Tibial nerve (tissue), 4 donors: ENCODE results near the gene LINGO4. TPM values are rescaled to one million over a fixed set of nuclear protein-coding genes. Genes with fewer than 3 reads are reported as not detected.
"Not testable (repeated sequence)": the region's sequence is repeated elsewhere in the genome, so short reads cannot be mapped to it uniquely, and the experiment has no call there.

Source experiments
- DNase-seq, 2 donors: peaks; one replicate each; pipeline ENCODE4 v3.0.0-alpha.2; 2019; ENCODE audit warnings: low spot score in 2 of 2
- H3K27ac ChIP-seq, 4 donors: fragments of 200-600 bp; sonication (generic) in 3 of 4; one replicate each; pipeline ENCODE4 v1.5.1; 2017 to 2019; ENCODE audit warnings: mild to moderate bottlenecking in 1 of 4
- H3K27me3 ChIP-seq, 2 donors: fragments of 200-600 bp; sonication (generic) in 1 of 2; one replicate each; pipeline versions ENCODE4 v1.5.1 to v1.6.0; 2017 to 2019
- H3K36me3 ChIP-seq, 3 donors: fragments of 200-600 bp; sonication (generic); one replicate each; pipeline ENCODE4 v1.5.1; 2018 to 2019
- H3K4me1 ChIP-seq, 4 donors: fragments of 200-600 bp; sonication (generic) in 3 of 4; one replicate each; pipeline ENCODE4 v1.5.1; 2017 to 2019
- H3K4me3 ChIP-seq, 4 donors: fragments of 200-600 bp; sonication (generic) in 3 of 4; one replicate each; pipeline ENCODE4 v1.5.1; 2017 to 2019; ENCODE audit warnings: mild to moderate bottlenecking in 1 of 4, moderate library complexity in 1 of 4
- H3K9me3 ChIP-seq, 4 donors: fragments of 200-600 bp; sonication (generic) in 3 of 4; one replicate each; pipeline ENCODE4 v1.5.1; 2017 to 2019
- EP300 ChIP-seq, 2 donors: sonication (generic); formaldehyde crosslinking; IDR thresholded peaks; one replicate each; pipeline ENCODE4 v1.6.1; 2017; ENCODE audit warnings: antibody characterized with exemption in 2 of 2, mild to moderate bottlenecking in 1 of 2
- POLR2A ChIP-seq, 2 donors: fragments of 450-650 bp; IDR thresholded peaks; one replicate each; pipeline ENCODE4 v1.6.1; 2017; ENCODE audit warnings: antibody characterized with exemption in 2 of 2, mild to moderate bottlenecking in 2 of 2, moderate library complexity in 2 of 2
- WGBS, 2 donors: methylation state at CpG; one replicate each; pipeline ENCODE4 v1.1.5; 2018; 5-methylcytosine and 5-hydroxymethylcytosine counted together
- total RNA-seq, 4 donors: library from RNA; depleted of rRNA; stranded (reverse); fragments of >200 nt; gene quantifications; one replicate each; pipeline ENCODE4 v1.1.0, GENCODE V29; 2016
- TF ChIP-seq, protein P1 (sequence below), 5 experiments: fragments of 200-600 bp in 3 of 5; fragments of 450-650 bp in 2 of 5; sonication (generic) in 3 of 5; IDR thresholded peaks; one replicate each; pipeline ENCODE4 v1.5.1; 2016 to 2019; ENCODE audit warnings: antibody characterized with exemption in 5 of 5, mild to moderate bottlenecking in 3 of 5, moderate library complexity in 2 of 5

LINGO4 gene
- total RNA-seq, 4 donors from 2014 or later: not detected

DNA sequence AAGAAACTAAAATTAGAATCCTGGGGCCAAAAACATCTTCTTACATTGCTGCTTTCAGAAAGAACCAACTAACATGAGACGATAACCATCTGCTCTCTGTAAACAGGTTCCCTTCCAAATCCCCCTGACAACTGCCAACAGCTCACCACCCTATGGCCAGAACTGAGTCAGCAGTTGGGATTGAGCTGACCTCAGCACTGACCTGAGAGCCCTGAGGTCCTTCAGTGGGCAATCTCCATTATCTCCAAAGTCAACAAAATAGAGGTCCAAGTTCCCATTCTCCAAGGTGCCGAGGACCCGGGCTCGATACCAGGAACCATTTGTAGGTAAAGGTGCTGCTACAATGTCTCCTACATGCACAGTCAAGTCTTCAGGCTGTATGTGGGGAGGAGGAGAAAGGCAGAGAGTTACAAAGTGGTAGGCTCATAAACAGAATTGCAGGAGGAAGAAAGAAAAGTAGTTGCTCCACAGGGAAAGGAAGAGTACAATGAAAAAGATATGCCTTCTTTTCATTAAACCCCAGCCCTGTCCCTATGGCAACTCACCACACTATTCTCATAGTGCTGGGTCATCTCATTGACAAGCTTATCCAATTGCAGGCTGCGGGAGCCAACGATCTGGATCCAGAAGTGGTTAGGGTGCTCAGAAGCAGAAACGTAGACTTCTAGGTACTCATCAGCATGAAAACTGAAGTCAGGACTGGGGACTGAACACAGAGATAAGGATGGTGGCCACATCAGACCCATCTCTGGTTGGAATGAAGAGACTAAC is 29.1 kb downstream of the LINGO4 start:
- 91 to 94% methylated on average over 7 of the region's 7 CpGs for WGBS, 2 donors
- TF ChIP-seq EP300 (IDR thresholded peaks at IDR 0.05) (no peak), POLR2A (IDR thresholded peaks at IDR 0.05) (no peak)
- TF ChIP-seq, protein P1, sequence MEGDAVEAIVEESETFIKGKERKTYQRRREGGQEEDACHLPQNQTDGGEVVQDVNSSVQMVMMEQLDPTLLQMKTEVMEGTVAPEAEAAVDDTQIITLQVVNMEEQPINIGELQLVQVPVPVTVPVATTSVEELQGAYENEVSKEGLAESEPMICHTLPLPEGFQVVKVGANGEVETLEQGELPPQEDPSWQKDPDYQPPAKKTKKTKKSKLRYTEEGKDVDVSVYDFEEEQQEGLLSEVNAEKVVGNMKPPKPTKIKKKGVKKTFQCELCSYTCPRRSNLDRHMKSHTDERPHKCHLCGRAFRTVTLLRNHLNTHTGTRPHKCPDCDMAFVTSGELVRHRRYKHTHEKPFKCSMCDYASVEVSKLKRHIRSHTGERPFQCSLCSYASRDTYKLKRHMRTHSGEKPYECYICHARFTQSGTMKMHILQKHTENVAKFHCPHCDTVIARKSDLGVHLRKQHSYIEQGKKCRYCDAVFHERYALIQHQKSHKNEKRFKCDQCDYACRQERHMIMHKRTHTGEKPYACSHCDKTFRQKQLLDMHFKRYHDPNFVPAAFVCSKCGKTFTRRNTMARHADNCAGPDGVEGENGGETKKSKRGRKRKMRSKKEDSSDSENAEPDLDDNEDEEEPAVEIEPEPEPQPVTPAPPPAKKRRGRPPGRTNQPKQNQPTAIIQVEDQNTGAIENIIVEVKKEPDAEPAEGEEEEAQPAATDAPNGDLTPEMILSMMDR (IDR thresholded peaks at IDR 0.05): no peak
- Histone ChIP-seq H3K9me3 (no peaks in the 10 kb centered on the region), H3K36me3 (peaks cover 0 to 92% (median 2%) of the 10 kb centered on the region in 3 donors), H3K27me3 (no peaks in the 10 kb centered on the region), H3K27ac (no peak overlapping the region), H3K4me1 (no peaks in the 10 kb centered on the region), H3K4me3 (no peak overlapping the region)
- DNase-seq: no peak

DNA sequence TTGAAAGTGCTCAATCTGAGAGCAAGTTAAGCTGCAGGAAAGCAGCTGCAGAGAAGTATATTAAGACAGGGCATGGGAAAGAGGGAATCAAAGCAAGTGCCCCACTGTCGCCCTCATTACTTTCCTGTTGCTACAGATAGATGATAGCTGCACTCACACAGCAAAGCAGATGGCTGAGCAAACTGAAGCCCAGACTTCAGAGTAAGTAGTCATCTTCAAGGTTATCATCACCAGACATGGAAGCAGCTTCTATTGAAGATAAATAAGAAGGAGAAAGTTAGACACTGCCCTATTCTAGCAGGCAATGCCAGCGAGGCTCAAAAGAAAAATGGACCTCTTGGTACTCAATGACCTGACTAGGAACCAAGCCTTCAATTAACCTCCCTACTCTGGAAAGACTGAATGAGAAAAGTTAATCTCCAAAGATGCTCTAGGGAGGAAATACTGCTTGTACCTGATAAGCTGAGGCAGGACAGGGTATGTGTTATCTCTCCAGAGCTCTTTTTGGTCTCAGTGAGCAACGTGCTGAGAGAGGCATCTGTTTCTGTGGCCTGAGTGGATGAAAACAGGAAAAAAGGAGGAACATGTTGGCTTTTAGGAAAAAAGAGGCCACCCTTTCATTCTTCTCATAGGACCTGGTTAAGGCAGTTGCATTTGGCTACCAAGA is 30.8 kb downstream of the LINGO4 start:
- no peak for DNase-seq

DNA sequence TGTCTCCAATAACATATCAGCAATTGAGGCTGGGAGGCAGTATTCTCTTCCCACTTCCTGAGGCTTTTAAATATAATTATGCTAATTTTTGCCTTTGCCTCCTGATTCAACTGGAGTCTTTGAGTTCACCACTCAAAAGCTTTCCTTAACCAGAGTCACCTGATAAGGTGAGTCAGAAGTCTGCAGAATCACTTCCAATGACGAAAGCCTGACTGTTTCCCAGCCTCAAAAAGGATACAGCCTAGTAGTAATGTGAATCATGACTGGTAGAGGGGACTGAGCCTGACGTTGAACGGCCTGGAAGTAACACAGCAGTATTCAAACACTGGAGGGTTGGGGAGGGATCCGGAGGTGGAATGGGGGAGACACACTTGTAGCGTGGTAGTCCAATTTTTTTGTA is 31.5 kb downstream of the LINGO4 start:
- no peak overlapping the region for H3K4me3 ChIP-seq
- H3K27ac ChIP-seq: no peak overlapping the region
- WGBS, 2 donors: 81 to 85% methylated on average over 5 of the region's 5 CpGs
- DNase-seq: no peak
- no peaks in the 10 kb centered on the region for H3K4me1 ChIP-seq
- no peaks in the 10 kb centered on the region for H3K9me3 ChIP-seq
- TF ChIP-seq, protein P1 (IDR thresholded peaks at IDR 0.05): no peak
- no peak for TF ChIP-seq EP300 (IDR thresholded peaks at IDR 0.05)
- peaks cover 0 to 68% (median under 1%) of the 10 kb centered on the region in 3 donors for H3K36me3 ChIP-seq
- no peaks in the 10 kb centered on the region for H3K27me3 ChIP-seq

More for the DNA sequence above, 30.8 kb downstream of the LINGO4 start:
- TF ChIP-seq POLR2A (IDR thresholded peaks at IDR 0.05) (no peak), EP300 (IDR thresholded peaks at IDR 0.05) (no peak)
- TF ChIP-seq, protein P1 (IDR thresholded peaks at IDR 0.05): no peak
- no peak overlapping the region for H3K27ac ChIP-seq
- H3K9me3 ChIP-seq: no peaks in the 10 kb centered on the region
- no peak overlapping the region for H3K4me3 ChIP-seq
- H3K36me3 ChIP-seq: peaks cover 0 to 75% (median 2%) of the 10 kb centered on the region in 3 donors
- WGBS, 2 donors: 74 to 81% methylated on average over 3 of the region's 3 CpGs
- H3K4me1 ChIP-seq: no peaks in the 10 kb centered on the region
- H3K27me3 ChIP-seq: no peaks in the 10 kb centered on the region

DNA sequence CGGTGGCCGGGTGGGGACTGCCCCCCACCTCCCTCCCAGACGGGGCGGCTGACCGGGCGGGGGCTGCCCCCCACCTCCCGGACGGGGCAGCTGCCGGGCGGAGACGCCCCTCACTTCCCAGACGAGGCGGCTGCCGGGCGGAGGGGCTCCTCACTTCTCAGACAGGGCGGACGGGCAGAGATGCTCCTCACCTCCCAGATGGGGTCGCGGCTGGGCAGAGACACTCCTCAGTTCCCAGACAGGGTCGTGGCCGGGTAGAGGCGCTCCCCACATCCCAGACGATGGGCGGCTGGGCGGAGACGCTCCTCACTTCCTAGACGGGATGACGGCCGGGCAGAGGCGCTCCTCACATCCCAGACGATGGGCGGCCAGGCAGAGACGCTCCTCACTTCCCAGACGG is 35.9 kb downstream of the LINGO4 start:
- H3K27ac ChIP-seq, H3K4me3 ChIP-seq, H3K27me3 ChIP-seq, H3K4me1 ChIP-seq, H3K9me3 ChIP-seq, DNase-seq: not testable (repeated sequence)
- H3K36me3 ChIP-seq: peaks cover 0 to 25% (median 0%) of the 10 kb centered on the region in 3 donors
- 86 to 88% methylated on average over 15 to 34 of the region's 34 CpGs for WGBS, 2 donors

DNA sequence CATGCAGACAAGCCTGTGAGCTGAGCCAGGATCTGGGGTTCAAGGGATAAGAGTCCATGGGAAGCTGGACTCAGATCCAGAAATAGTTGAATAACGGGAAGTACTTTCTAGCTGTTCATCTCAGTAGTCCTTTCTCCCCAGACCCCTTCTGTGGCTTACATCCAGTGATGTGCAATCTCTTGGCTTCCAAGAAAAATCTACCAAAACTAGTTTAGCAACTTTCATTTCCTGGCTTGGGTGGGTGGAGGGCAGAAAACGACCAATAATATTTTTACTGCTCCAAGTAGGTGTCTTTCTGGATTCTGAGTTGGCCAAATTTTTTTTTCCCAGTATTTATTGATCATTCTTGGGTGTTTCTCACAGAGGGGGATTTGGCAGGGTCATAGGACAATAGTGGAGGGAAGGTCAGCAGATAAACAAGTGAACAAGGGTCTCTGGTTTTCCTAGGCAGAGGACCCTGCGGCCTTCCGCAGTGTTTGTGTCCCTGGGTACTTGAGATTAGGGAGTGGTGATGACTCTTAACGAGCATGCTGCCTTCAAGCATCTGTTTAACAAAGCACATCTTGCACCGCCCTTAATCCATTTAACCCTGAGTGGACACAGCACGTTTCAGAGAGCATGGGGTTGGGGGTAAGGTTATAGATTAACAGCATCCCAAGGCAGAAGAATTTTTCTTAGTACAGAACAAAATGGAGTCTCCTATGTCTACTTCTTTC is 36.7 kb downstream of the LINGO4 start:
- H3K27ac ChIP-seq, H3K9me3 ChIP-seq, H3K27me3 ChIP-seq, H3K4me3 ChIP-seq, DNase-seq: not testable (repeated sequence)
- 63 to 67% methylated on average over 4 to 5 of the region's 7 CpGs for WGBS, 2 donors
- Histone ChIP-seq H3K36me3 (peaks cover 0 to 18% (median 0%) of the 10 kb centered on the region in 3 donors), H3K4me1 (peaks cover 0 to 10% (median 4%) of the 10 kb centered on the region in 4 donors)

DNA sequence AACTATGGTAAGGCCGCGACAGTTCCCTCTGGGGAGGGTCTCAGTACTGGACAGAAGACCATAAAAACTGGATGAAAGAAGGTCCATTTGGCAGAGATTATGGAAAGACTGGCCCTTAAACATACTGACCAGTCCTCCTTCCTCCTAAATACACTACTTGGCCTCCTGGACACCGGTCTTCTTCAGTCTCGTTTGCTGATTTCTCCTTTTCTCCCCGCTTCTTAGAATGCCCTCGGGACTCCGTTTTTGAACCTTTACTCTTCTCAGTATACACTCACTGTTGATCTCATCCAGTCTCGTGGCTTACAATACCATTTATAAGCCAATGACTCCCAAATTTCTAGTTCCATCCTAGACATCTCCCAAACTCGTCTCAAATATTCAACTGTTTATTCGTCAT is 41.2 kb downstream of the LINGO4 start:
- TF ChIP-seq POLR2A (IDR thresholded peaks at IDR 0.05) (no peak), EP300 (IDR thresholded peaks at IDR 0.05) (no peak)
- TF ChIP-seq, protein P1 (IDR thresholded peaks at IDR 0.05): no peak
- Histone ChIP-seq H3K27me3 (no peaks in the 10 kb centered on the region), H3K36me3 (peaks cover 0 to 33% (median 0%) of the 10 kb centered on the region in 3 donors), H3K4me3 (peak overlapping the region; percentile 70 to 87 (median 82)), H3K27ac (peak overlapping the region; percentile 90 to 93 (median 91)), H3K9me3 (no peaks in the 10 kb centered on the region), H3K4me1 (peaks cover 0 to 18% (median 6%) of the 10 kb centered on the region in 4 donors)
- WGBS, 2 donors: 46 to 52% methylated on average over 10 of the region's 10 CpGs
- DNase-seq: no peak
